Liver (tissue), 9 donors: Measurements from ENCODE around the gene TBC1D5. TPM values are rescaled to one million over a fixed set of nuclear protein-coding genes. Genes with fewer than 3 reads are reported as not detected.

ENCODE experiments used
- DNase-seq: peaks from one replicate; pipeline ENCODE4 v3.0.0-alpha.2; 2017; ENCODE audit warnings: low spot score
- H3K27ac ChIP-seq, 2 donors: one replicate each; pipeline ENCODE4 v1.7.0; 2013; ENCODE audit warnings: inconsistent platforms in 2 of 2, low read length in 2 of 2, control low read depth in 1 of 2, low read depth in 1 of 2, mild to moderate bottlenecking in 1 of 2
- H3K27me3 ChIP-seq, 4 donors: one replicate each; pipeline versions ENCODE4 v1.6.1 to v1.7.0; 2013; ENCODE audit warnings: low read length in 3 of 4, inconsistent platforms in 1 of 4, mild to moderate bottlenecking in 1 of 4, moderate library complexity in 1 of 4; ENCODE audit not compliant: control insufficient read depth in 4 of 4, insufficient read depth in 4 of 4
- H3K36me3 ChIP-seq, 4 donors: one replicate each; pipeline versions ENCODE4 v1.6.1 to v1.7.0; 2013; ENCODE audit warnings: low read length in 3 of 4, mild to moderate bottlenecking in 3 of 4, low read depth in 1 of 4, moderate library complexity in 1 of 4; ENCODE audit not compliant: control insufficient read depth in 4 of 4, insufficient read depth in 3 of 4
- H3K4me1 ChIP-seq, 4 donors: one replicate each; pipeline versions ENCODE4 v1.6.1 to v1.7.0; 2013; ENCODE audit warnings: low read length in 3 of 4, mild to moderate bottlenecking in 3 of 4, moderate library complexity in 1 of 4; ENCODE audit not compliant: control insufficient read depth in 4 of 4, insufficient read depth in 4 of 4
- H3K4me3 ChIP-seq, 3 donors: one replicate each; pipeline versions ENCODE4 v1.6.1 to v1.7.0; 2013; ENCODE audit warnings: low read length in 3 of 3, control low read depth in 1 of 3, low read depth in 1 of 3, mild to moderate bottlenecking in 1 of 3
- H3K9ac ChIP-seq, 2 donors: one replicate each; pipeline ENCODE4 v1.7.0; 2013; ENCODE audit warnings: low read length in 2 of 2, mild to moderate bottlenecking in 2 of 2, moderate library complexity in 2 of 2, control low read depth in 1 of 2, low read depth in 1 of 2
- H3K9me3 ChIP-seq, 4 donors: one replicate each; pipeline versions ENCODE4 v1.6.1 to v1.7.0; 2013; ENCODE audit warnings: low read length in 3 of 4; ENCODE audit not compliant: control insufficient read depth in 4 of 4
- ATF3 ChIP-seq: IDR thresholded peaks from 2 replicates; pipeline ENCODE4 v1.6.1; 2016; ENCODE audit warnings: antibody characterized with exemption
- CTCF ChIP-seq: fragments of 150-350 bp; IDR thresholded peaks from 2 replicates; pipeline ENCODE4 v1.5.1; 2017; ENCODE audit warnings: improper control_type of control experiment, low read depth, low read length; ENCODE audit not compliant: missing input control
- EGR1 ChIP-seq, 2 donors: IDR thresholded peaks; 2 replicates each; pipeline ENCODE4 v1.6.1; 2016 to 2018; ENCODE audit warnings: antibody characterized with exemption in 2 of 2, low read depth in 2 of 2
- FOXA1 ChIP-seq: IDR thresholded peaks from 2 replicates; pipeline ENCODE4 v1.6.1; 2016; ENCODE audit warnings: antibody characterized with exemption
- FOXA2 ChIP-seq: IDR thresholded peaks from 2 replicates; pipeline ENCODE4 v1.6.1; 2016; ENCODE audit warnings: antibody characterized with exemption
- GABPA ChIP-seq, 2 donors: IDR thresholded peaks in 1 of 2; conservative IDR thresholded peaks in 1 of 2; 2 replicates each; pipeline ENCODE4 v1.6.1; 2016; ENCODE audit warnings: antibody characterized with exemption in 2 of 2, mild to moderate bottlenecking in 1 of 2, moderate library complexity in 1 of 2
- HNF4G ChIP-seq: IDR thresholded peaks from 2 replicates; pipeline ENCODE4 v1.6.1; 2016; ENCODE audit warnings: antibody characterized with exemption
- JUND ChIP-seq, 2 donors: IDR thresholded peaks; 2 replicates each; pipeline ENCODE4 v1.6.1; 2016; ENCODE audit warnings: antibody characterized with exemption in 2 of 2
- NR2F2 ChIP-seq: IDR thresholded peaks from 2 replicates; pipeline ENCODE4 v1.6.1; 2016; ENCODE audit warnings: antibody characterized with exemption
- RAD21 ChIP-seq, 2 donors: IDR thresholded peaks; 2 replicates each; pipeline ENCODE4 v1.6.1; 2016; ENCODE audit warnings: antibody characterized with exemption in 2 of 2, mild to moderate bottlenecking in 2 of 2
- REST ChIP-seq: IDR thresholded peaks from 2 replicates; pipeline ENCODE4 v1.6.1; 2016; ENCODE audit warnings: antibody characterized with exemption, mild to moderate bottlenecking
- RXRA ChIP-seq, 2 donors: IDR thresholded peaks; 2 replicates each; pipeline ENCODE4 v1.6.1; 2017 to 2018; ENCODE audit warnings: antibody characterized with exemption in 2 of 2, mild to moderate bottlenecking in 1 of 2
- SP1 ChIP-seq: IDR thresholded peaks from 2 replicates; pipeline ENCODE4 v1.6.1; 2018; ENCODE audit warnings: antibody characterized with exemption, mild to moderate bottlenecking
- TAF1 ChIP-seq: conservative IDR thresholded peaks from 2 replicates; pipeline ENCODE4 v1.6.1; 2016; ENCODE audit warnings: antibody characterized with exemption, mild to moderate bottlenecking
- YY1 ChIP-seq: IDR thresholded peaks from 2 replicates; pipeline ENCODE4 v1.6.1; 2016; ENCODE audit warnings: antibody characterized with exemption, mild to moderate bottlenecking
- WGBS: extraction: QIAGEN DNeasy Blood & Tissue Kit; methylation state at CpG from one replicate; pipeline ENCODE4 v1.1.7; 2013; 5-methylcytosine and 5-hydroxymethylcytosine counted together
- polyA plus RNA-seq, 2 donors: library from polyadenylated mRNA; stranded (reverse) in 1 of 2; unstranded in 1 of 2; fragments of 200-250 nt in 1 of 2; fragments of >200 nt in 1 of 2; fragmentation: Nextera tagmentation in 1 of 2; extraction: Ambion mirVana in 1 of 2; gene quantifications; one replicate each; pipeline versions ENCODE4 v1.2.1 to v1.2.3, GENCODE V29; 2013 to 2015
- total RNA-seq, 2 donors: library from RNA; depleted of rRNA; stranded (reverse); fragments of >200 nt; gene quantifications; one replicate each; pipeline ENCODE4 v1.2.3, GENCODE V29; 2014
- TF ChIP-seq, protein P1 (sequence below): IDR thresholded peaks from 2 replicates; pipeline ENCODE4 v1.6.1; 2016; ENCODE audit warnings: antibody characterized with exemption
- TF ChIP-seq, protein P2 (sequence below): IDR thresholded peaks from 2 replicates; pipeline ENCODE4 v1.6.1; 2016; ENCODE audit warnings: antibody characterized with exemption
- donor health status: healthy.
- donor health status: healthy.
- donor health status: healthy.
- donor health status: healthy.
- donor health status: healthy.

The TBC1D5 gene
- total and polyA plus RNA-seq, 4 donors, result 9.1 to 45.6 (median 25.6) TPM

GRCh38 chr3:17772556-17772955 lies 30.1 kb upstream of the TBC1D5 start:
- DNase-seq, result no peak
- WGBS, result 96% methylated on average over 3 of the region's 3 CpGs
- H3K36me3 ChIP-seq, result no peaks in the 10 kb centered on the region
- no peaks in the 10 kb centered on the region for H3K27me3 ChIP-seq
- H3K4me1 ChIP-seq, result no peaks in the 10 kb centered on the region
- H3K27ac ChIP-seq, result no peak overlapping the region
- no peaks in the 10 kb centered on the region for H3K9me3 ChIP-seq
- H3K4me3 ChIP-seq, result no peak overlapping the region
- no peak overlapping the region for H3K9ac ChIP-seq
- TF ChIP-seq HNF4G, result no peak

GRCh38 chr3:17771177-17772017 lies 29.0 kb upstream of the TBC1D5 start:
- 88% methylated on average over 2 of the region's 2 CpGs for WGBS
- DNase-seq, result no peak
- TF ChIP-seq SP1 (no peak), REST (no peak), NR2F2 (no peak), JUND (IDR thresholded peaks at IDR 0.05) (no peak), RAD21 (IDR thresholded peaks at IDR 0.05) (no peak), CTCF (no peak), FOXA1 (no peak), RXRA (IDR thresholded peaks at IDR 0.05) (no peak), ATF3 (no peak), TAF1 (no peak), FOXA2 (no peak), GABPA (IDR thresholded peaks at IDR 0.05 in 1 of 2, conservative IDR thresholded peaks at IDR 0.05 in 1 of 2) (no peak), EGR1 (IDR thresholded peaks at IDR 0.05; ENCODE audit: low read depth in 2 of 2) (no peak), HNF4G (no peak), YY1 (no peak)
- TF ChIP-seq, protein P1, sequence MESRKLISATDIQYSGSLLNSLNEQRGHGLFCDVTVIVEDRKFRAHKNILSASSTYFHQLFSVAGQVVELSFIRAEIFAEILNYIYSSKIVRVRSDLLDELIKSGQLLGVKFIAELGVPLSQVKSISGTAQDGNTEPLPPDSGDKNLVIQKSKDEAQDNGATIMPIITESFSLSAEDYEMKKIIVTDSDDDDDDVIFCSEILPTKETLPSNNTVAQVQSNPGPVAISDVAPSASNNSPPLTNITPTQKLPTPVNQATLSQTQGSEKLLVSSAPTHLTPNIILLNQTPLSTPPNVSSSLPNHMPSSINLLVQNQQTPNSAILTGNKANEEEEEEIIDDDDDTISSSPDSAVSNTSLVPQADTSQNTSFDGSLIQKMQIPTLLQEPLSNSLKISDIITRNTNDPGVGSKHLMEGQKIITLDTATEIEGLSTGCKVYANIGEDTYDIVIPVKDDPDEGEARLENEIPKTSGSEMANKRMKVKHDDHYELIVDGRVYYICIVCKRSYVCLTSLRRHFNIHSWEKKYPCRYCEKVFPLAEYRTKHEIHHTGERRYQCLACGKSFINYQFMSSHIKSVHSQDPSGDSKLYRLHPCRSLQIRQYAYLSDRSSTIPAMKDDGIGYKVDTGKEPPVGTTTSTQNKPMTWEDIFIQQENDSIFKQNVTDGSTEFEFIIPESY, result no peak
- TF ChIP-seq, protein P2, sequence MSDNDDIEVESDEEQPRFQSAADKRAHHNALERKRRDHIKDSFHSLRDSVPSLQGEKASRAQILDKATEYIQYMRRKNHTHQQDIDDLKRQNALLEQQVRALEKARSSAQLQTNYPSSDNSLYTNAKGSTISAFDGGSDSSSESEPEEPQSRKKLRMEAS, result no peak
- Histone ChIP-seq H3K4me1 (no peaks in the 10 kb centered on the region), H3K27ac (no peak overlapping the region), H3K36me3 (no peaks in the 10 kb centered on the region), H3K27me3 (no peaks in the 10 kb centered on the region), H3K9me3 (no peaks in the 10 kb centered on the region), H3K4me3 (no peak overlapping the region), H3K9ac (no peak overlapping the region)
